Astrocyte of the spinal cord (primary cell): ENCODE results near the gene DNAJC24.
"Not testable (repeated sequence)": the region's sequence is repeated elsewhere in the genome, so short reads cannot be mapped to it uniquely, and the experiment has no call there.

Source experiments
- DNase-seq: peaks from one replicate; pipeline ENCODE4 v3.0.0; 2011; ENCODE audit warnings: low read depth, low spot score
- H3K4me3 ChIP-seq: 2 replicates; pipeline ENCODE4 v1.5.1; 2011; ENCODE audit warnings: low read depth, mild to moderate bottlenecking, low read length, moderate library complexity
- CTCF ChIP-seq: IDR thresholded peaks from 2 replicates; pipeline ENCODE4 v1.5.1; 2012; ENCODE audit warnings: low read depth, mild to moderate bottlenecking, low read length, inconsistent platforms
- in situ Hi-C: cut with HindIII; loops from 2 replicates; pipeline ENCODE4 v1.10.0; 2017; ENCODE audit warnings: low sequenced_read_pairs

The DNAJC24 gene

GRCh38 chr11:31369348-31370329 lies at the start of gene DNAJC24, which contains the start of gene DCDC1:
DNAJC24 (plus strand) TSS chr11:31369860; CDS start chr11:31370749, 889 bp downstream.
DCDC1 (minus strand) TSS chr11:31369739; CDS start chr11:31328280, 41,459 bp downstream.
- in situ Hi-C loops = no loop called here
- DNase-seq = peak; percentile 93
- no peak for TF ChIP-seq CTCF
- H3K4me3 ChIP-seq = peak within 1 kb of the TSS; percentile 90

- H3K4me3 ChIP-seq, DNase-seq, in situ Hi-C loops: not testable (repeated sequence)
Observed at GRCh38 chr11:31321494-31321893, 48.2 kb upstream of the DNAJC24 start.

- H3K4me3 ChIP-seq = no peak overlapping the region
- no peak for TF ChIP-seq CTCF
- in situ Hi-C loops = no loop called here
- no peak for DNase-seq
Observed at GRCh38 chr11:31323145-31323544, 46.5 kb upstream of the DNAJC24 start.

- in situ Hi-C loops = no loop called here
- H3K4me3 ChIP-seq = no peak overlapping the region
- TF ChIP-seq CTCF = no peak
- DNase-seq = peak; percentile 57
Observed at GRCh38 chr11:31325160-31325559, 44.5 kb upstream of the DNAJC24 start.

- no peak for TF ChIP-seq CTCF
- in situ Hi-C loops = no loop called here
- DNase-seq = no peak
- no peak overlapping the region for H3K4me3 ChIP-seq
Observed at GRCh38 chr11:31326470-31327148, 43.1 kb upstream of the DNAJC24 start.

GRCh38 chr11:31327417-31327816 lies 42.2 kb upstream of the DNAJC24 start:
- H3K4me3 ChIP-seq = no peak overlapping the region
- in situ Hi-C loops = no loop called here

More at GRCh38 chr11:31327417-31327816, 42.2 kb upstream of the DNAJC24 start:
- no peak for TF ChIP-seq CTCF
- no peak for DNase-seq
